Measurements from ENCODE around the gene OTX1.

Gene OTX1

DNA sequence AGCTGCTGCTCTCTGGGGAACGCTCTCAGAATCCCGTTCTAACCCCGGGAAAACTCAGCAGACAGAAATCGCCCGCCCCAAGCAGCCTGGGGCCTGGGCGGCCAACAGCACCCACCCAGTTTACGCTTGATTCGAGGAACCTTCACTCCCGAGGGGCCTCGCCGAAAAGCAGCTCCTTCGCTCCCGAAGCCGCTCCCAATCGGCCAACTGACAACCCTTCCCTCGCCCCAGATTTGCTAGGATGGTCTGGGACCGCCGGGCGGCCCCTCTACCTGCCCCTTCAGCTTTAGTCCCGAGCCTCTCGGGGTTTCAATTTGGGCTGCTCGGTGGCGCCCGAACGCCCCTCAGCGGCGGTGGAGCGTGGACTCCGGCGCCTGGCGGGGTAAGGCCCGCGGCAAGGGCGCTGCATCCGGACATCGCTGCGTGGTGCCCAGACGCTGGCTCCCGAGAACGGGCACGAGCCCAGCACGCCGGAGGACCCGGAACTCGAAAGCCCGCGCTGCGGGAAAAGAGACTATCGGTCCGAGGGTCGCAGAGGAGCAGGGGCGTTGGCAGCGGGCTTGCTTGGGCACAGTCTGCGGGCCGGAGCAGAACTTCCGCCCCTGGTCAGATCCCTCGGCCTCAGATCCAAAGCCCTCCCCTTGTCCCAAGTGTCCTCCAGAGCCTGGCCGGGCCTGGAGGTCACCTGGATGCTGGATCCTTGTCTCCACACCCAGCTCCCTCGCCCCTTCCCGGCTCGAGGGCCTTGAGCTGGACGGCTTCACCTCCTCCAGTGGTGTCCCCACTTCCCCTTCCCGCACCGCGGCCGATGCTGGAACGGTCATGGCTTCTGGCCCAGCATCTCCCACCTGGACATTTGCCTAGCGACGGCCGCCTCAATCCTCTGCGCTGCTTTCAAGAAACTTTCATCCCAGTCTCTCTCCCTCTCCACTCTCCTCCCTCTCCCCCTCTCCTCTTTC, 3.0 kb upstream of the OTX1 start:
- FAIRE-seq, result no peak

DNA sequence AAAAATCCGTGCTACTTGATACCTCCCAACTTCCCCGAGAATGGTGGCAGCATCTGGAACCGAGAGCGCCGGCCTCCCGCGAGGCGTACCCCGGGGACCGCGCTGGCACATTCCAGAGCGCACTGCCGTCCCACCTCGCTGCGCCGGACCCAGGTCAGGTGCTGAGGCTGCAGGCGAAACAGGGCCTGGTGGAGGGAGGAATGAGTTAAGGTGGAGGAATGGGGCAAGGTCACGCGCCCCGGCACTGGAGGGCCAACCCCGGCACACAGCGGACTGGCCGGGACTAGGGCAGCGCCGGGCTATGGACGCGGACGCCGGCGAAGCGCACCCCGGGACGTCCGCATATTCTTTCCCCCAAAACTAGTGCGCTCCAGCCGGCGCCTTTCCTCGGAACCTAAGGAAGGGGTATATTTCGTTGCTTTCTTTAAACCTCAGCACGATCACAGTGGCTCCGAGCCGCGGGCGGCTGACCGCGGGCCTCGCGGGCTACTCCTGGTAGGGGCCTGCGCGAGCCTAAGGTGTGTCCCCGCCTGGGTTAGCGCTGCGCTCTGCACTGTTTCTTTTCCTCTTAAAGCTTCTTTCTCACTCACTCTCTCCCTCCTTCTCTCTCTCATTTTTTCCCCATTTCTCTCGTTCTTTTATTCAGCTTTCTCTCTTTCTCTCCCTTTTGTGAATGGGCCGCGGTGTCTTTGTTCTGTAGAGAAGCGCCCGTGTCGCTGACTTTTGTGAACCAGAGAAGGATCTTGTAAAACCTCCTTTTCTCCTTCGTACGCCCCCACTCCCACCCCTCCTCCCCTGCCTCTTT, 2.1 kb upstream of the OTX1 start:
- no peak for FAIRE-seq

DNA sequence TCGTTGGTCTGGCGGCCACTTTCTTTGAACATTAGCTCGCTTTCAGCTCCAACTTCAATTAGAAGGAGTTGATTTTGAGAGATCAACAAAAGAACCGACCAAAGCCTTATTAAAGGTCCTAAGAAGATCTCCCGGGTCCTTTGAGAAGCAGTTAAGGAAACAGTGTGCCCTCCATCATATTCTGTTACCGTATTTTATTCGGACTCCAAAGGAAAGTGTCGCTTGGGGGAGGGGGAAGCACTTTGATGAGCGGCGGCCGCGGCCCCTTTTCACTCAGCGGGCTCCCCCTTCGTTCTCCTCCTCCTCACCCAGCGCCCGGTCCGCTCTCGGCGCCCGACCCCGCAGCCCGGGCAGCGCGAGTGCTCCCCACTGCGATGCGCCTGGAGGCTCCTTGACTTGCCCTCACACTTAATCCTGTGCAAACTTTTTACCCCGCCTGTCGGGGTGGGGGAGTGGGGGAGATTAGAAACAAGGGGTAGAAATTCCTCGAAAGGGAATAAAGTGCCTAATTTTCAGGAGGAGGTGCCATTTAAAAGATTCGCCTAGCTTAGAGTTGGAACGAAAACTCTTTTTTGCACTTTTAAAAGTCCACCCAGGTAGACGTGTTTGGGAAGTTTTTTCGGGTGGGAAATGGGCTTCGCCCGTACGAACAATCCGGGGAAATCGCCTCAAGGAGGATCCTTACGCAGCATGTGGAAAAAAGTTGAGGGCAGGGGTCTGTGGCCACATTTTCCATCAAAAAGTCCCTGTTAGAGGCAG, 1.2 kb upstream of the OTX1 start:
- FAIRE-seq, result no peak

DNA sequence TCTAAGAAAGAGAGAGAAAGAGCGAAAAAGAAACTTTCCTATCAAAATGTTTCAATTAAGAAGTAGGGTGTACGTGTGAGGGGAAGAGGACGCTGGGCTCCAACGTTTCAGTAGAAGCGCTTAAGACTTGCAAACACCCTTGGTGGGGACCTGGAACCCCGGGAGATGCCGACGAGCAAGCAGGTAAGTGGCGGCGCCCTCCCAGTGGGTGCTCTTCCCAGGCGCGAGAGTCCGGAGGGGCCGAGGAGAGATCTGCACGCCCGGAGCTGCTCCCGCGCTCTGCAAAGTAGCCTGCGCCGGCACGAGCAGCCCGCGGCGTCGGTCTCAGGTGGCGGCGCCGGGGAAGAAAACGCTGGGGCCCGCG, 678 bp upstream of the OTX1 start:
- no peak for FAIRE-seq

DNA sequence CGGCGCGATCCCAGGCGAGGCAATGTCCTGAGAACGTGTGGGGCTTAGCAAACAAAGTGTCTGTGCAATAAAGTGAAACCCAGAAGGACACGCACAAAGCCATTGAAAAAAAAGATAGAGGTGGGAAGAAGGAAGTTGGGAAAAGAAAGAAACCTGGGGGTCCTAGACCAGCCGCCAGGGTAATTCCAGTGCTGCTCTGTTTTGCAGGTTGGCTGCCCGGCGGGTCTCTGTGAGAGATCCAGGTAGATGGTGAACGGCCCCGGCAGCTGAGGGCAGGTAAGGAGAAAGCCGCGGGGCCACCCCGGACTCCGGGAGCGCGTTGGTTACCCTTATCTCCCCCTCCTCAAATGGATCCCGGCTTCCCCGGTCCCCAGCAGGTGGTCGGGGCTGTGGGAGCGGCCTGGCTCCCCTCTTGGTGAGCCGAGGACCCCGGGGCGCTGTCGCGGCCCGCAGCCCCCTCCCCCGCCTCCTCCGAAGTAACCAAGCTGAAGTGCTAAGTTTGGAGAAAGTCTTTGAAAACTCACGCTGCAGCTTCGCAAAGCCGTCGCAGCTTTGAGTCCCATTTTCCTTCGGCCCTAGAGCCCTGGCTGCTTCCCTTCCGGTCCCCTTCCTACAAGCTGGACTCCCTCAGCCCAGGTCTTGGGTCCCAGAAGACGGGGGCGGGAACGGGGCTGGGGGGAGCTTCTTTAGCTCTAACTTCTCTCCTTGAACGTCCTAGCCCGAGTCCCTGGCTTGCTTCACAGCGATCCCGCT, 588 bp downstream of the OTX1 start:
- no peak for FAIRE-seq

DNA sequence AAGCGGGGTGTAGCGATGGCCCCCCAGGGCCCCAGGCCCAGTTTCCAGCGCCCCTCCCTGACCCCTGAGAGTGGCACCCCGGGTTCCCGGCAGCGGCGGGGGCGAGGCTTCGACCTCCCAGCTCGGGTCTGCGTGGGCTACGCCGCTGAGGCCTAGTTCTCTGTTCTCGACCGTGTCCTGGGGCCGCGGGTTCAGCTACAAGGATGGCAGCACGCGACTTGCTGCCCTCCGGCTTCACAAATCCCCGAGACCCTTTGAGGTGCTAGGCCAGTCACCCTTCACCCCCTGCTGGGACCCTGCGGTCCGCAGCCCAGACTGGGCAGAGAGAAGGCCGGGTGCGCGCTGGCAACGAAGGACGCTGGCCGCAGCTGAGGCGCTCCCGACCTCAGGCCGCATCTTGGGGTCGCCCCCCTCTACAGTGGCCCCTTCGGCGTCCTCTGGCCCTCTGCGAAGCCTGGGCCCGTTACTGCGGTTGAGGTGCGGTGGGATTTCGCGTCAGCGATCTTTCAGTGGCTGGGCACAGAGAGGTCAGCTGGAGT, 1.2 kb downstream of the OTX1 start:
- FAIRE-seq, result no peak

DNA sequence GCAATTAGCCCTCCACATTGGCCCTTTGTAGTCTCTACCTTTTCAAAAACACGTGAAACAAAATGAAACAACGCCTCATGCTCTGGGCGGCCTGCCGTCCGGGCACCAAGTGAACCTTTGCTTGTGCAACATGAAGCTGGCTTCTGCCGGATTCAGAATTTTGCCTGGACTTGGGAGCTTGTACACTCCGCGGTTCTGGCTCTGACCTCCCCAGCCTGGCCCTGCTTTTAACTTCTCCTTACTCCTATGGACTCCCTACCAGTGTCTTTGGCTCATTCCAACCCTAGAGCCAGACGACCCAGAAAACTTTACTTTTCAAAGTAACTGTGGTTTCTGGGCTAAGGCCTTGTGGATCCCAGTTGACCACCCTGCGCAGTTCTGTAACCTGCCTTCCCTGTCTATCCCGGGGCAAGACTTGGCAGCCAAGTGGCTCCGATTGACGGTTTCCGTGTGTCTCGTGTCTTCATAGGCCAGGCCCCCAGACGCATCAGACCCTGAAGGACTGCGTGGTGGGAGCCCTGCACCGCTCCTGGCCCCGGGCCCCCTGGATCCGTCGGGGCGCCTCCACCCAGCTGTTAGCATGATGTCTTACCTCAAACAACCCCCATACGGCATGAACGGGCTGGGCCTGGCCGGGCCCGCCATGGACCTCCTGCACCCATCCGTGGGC, 1.9 kb downstream of the OTX1 start:
- FAIRE-seq, result no peak

DNA sequence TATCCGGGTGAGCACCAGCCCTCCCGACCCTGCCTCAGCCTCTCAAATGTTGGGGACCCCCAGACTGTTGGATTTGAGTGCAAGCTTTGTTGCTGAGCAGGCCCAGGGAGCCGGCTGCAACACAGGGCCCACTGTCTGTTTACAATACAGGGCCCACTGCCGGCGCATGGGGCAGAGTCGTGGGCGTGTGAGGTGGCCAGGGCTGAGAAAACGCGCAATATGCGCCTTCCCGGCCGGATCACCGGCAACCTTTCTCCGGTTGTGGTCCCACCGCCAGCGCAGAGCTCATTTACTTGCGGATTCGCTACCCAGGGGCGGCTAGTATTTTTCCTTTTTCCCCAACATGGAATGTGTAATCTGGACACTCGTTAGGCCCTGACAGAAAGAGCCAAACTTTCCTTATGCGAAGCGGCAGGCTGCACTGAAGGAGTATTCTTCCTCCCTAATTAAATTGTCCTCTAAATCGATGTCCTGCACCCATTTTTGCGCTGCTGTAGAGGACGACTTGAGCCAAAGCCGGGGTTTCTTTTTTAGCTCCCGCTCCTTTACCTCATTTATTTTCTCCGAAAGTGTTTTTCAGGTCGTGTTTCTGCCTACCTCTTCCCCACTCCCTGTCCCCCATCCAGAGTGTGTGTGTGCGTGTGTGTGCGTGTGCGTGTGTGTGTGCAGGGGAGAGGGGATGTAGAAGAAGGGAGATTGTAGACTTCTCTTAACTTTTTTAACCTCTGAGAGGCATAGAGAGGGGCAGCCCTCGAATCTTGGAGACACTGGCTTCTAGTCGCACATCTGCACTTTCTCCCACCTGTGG, 2.7 kb downstream of the OTX1 start:
- FAIRE-seq, result no peak

DNA sequence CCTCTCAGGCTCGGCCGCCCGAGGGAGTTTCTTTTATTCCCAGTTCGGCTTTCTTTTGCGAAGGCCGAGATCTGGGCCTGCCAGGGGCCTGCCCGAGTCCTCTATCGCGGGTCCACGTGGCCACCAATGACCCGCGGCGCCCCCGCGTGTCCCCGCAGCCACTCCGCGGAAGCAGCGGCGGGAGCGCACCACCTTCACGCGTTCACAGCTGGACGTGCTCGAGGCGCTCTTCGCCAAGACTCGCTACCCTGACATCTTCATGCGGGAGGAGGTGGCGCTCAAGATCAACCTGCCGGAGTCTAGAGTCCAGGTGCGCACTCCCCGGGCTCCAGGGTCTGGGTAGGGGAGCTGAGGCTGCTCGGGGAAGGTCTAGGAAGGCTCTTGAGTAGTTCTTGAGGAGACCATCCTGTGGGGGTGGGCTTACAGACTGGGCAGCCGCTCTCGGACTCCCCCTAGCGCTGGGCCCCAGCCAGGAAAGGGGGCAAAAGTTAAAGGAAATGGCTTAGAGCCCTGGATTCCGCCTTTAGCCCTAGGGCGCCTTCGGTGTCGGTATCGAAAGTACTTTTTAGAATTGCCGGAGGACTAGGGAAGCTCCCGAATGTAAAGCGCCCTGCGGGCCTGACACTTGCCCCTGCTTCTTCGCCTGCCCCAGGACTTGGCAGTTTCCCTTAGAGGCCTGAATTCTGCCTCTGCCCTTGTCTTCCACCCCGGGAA, 3.4 kb downstream of the OTX1 start:
- FAIRE-seq, result no peak

DNA sequence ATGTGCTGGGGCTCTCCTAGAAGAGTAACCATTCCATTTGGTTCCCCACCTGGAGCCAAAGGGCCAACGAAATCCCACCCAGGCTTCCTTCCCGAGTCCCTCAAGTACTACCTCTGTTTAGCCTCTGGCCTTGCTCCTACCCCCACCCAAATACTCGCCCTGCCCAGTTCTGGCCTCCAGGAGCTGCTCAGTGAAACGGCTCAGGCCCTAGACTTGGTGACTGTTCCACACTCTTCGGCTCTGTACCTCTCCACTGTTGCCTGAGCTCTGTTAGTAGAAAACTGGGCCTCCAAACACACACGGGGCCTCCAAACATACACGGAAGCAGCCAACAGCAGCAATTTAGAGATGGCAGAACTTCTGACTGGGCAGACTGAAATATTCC, 4.2 kb downstream of the OTX1 start:
- no peak for FAIRE-seq

DNA sequence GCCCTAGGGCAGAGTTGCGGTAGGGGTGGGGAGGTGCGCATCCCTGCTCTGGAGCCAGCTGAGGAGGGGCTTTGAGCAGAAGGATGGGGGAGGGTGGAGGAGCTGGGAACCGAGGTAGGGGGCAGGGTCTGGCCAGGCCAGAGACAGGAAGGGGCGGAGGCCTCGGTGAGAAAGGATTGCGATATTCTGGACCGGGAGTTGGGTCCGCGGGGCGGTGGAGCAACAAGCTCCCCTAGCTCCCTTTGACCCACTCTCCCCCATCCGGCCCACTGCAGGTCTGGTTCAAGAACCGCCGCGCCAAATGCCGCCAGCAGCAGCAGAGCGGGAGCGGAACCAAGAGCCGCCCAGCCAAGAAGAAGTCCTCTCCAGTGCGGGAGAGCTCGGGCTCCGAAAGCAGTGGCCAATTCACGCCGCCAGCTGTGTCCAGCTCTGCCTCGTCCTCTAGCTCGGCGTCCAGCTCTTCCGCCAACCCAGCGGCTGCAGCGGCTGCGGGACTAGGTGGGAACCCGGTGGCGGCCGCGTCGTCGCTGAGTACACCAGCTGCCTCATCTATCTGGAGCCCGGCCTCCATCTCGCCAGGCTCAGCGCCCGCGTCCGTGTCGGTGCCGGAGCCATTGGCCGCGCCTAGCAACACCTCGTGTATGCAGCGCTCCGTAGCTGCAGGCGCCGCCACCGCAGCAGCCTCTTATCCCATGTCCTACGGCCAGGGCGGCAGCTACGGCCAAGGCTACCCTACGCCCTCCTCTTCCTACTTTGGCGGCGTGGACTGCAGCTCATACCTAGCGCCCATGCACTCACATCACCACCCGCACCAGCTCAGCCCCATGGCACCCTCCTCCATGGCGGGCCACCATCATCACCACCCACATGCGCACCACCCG, 4.8 kb downstream of the OTX1 start:
- FAIRE-seq, result no peak

DNA sequence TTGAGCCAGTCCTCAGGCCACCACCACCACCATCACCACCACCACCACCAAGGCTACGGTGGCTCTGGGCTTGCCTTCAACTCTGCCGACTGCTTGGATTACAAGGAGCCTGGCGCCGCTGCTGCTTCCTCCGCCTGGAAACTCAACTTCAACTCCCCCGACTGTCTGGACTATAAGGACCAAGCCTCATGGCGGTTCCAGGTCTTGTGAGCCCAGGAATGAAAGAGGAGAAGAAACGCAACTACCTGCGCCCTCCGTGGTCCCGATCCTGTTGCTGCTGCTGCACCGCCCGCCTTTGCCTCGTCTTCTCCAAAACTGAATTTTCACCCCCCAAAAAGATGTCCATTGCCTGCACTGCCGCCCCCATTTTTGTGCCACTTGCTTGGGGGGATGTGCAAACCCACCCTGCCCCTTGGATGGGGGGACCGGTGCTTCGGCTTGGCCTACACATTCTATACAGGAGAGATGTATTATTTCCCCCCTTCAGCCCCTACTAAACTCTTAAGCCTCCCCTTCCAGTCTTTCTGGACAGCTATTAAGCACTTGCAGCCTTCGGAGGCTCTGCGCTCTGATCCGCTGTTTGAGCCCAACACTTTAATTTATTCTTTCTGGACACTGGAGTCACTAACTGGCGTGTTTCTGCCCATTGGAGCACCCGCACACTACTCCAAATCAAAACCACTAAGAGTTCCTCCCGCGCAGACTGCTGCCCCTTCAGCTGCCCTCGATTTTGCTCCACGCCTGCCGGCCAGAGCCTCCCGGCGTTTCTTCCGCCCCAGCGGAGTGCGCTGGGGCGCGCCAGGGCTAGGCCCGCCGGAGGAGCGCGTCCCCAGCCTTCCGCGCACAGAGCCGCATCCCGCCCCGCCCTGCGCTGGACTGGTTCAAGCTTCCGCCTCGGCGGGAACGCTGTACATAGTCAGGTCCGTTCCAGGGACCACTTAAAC, 5.7 kb downstream of the OTX1 start:
- FAIRE-seq, result no peak

DNA sequence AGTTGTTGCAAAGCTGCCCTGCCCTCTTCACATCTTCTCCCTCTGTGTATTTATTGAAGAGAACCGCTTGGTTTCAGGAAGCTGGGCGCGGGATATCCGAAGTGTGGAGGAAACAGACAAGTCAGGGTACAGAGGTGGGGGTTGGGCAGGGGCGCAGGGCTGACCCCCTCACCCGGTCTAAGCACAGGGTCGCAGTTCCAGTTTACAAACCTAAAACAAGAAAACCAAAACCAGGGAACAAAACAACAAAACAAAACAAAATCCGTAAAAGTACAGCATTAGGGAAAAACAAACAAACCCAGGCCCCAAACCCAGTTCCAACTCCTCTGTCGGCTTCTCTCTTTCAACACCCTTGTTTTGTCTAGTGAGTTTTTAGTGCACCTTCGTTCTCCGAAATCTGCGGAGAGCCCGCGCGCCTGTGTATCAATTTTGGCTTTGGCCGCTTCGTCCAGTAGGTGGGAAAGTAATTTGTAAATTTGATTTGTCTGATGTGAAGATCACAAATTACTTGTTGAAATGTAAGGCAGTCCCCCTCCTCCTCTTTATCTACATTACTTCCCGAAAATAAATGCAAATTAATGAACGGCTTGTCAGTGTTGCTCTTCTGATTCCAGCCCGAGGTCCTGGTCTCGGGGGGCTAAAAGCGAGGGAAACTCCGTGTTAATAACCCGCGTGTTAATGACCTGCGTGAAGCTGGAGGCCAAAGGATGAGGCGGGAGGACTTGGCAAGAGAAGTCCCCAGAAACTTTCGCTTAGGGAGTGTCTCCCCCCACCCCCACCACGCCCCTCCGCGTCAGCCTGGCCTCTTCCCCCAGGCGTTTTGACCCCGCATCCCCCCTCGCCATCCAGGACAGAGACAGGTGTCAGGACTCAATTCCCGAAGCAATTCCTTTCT, 6.9 kb downstream of the OTX1 start:
- no peak for FAIRE-seq

DNA sequence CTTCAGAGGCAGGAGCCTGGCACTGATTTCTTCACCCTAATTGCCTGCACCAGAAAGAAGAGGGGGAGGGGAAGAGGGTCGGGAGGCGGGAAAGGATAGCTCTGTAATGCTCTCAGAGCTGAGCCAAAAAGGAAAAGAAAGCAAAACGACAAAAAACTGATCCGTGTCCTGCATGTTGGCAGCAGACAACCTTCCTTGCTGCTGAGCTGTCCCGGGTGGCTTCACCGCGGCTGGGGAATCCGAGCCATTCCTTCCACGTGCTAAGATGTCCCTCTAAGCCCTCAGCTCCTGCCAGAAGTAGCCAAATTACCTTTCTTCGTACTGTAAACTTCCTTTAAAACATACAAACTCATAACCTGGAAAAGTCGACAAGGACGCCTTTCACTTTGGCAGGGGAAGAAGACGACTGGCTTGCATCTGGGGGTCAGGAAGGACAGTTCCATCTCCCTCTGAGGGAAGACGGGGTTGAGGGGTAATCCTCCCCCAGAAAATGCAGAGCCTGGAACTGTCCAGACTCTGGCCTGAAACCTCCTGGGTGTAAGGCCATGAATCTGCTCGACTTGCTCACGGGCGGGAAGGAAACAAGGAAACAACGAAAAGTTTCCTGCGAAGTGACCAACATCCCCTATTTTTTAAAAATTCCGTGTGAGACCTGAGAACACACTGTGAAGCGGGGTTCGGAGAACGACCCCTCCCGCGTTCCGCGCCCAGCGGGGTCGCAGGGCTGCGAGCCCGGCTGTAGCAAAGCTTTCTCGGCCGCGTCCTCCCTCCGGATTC, 7.7 kb downstream of the OTX1 start:
- no peak for FAIRE-seq

DNA sequence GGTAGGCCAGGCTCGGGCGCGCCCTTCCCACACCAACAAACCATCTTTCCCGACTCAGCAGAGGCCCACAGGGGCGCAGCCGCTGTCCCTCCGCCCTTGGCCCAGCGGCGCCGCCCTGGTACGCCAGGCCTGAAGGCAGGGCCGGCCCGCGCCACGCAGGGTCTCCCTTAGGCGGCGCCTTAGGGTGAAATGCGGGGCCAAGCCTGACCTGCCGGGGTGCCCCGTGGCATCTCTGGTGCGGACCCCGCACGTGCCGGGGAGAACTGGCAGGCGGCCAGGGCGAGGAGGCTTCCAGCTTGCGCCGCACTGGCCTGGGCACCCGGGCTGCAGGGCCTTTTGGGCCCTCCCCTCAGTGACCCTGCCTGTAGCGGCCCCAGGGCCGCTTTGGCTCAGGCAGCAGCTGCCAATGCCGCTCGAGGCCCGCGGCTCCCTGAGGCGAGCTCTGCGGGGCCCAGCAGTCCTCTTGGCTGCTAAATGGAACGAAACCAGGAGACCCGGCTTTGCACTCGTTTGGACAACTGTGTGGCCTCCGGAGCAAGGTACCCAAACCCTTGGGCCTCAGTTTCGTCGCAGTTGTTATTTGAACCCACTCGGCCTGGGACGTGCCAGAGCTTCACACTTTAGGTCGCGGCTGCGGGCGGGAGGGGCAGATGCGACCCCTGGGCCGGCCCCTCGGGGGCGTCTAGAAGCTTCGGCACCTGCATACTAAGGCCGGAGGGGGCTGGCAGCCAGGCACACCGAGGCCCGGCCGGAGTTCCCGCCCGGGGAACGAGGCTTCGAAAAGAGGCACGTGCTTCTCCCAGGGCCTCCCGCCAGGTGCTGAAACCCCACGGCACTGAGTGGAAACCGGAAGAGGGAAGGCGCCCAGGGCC, 8.5 kb downstream of the OTX1 start:
- no peak for FAIRE-seq
